Esophagus (tissue), 2 donors: ENCODE measurements around the gene ONECUT3. TPM values are rescaled to one million over a fixed set of nuclear protein-coding genes. Genes with fewer than 3 reads are reported as not detected.

Experiments used
- H3K27ac ChIP-seq, 2 donors: one replicate each; pipeline ENCODE4 v1.5.1; 2013; ENCODE audit warnings: low read depth in 2 of 2, mild to moderate bottlenecking in 2 of 2, inconsistent platforms in 1 of 2, low read length in 1 of 2, moderate library complexity in 1 of 2
- H3K27me3 ChIP-seq, 2 donors: one replicate each; pipeline ENCODE4 v1.6.1; 2013; ENCODE audit warnings: low read length in 2 of 2, control low read depth in 1 of 2, mild to moderate bottlenecking in 1 of 2; ENCODE audit not compliant: insufficient read depth in 2 of 2, control insufficient read depth in 1 of 2
- H3K36me3 ChIP-seq, 2 donors: one replicate each; pipeline ENCODE4 v1.6.1; 2013; ENCODE audit warnings: low read length in 1 of 2; ENCODE audit not compliant: control insufficient read depth in 2 of 2, insufficient read depth in 2 of 2
- H3K4me1 ChIP-seq, 2 donors: one replicate each; pipeline ENCODE4 v1.6.1; 2013; ENCODE audit warnings: low read length in 1 of 2; ENCODE audit not compliant: control insufficient read depth in 2 of 2, insufficient read depth in 2 of 2
- H3K4me3 ChIP-seq, 2 donors: one replicate each; pipeline ENCODE4 v1.5.1; 2013; ENCODE audit warnings: low read length in 2 of 2, mild to moderate bottlenecking in 2 of 2, low read depth in 1 of 2, moderate library complexity in 1 of 2
- H3K9me3 ChIP-seq, 2 donors: one replicate each; pipeline ENCODE4 v1.6.1; 2013; ENCODE audit warnings: mild to moderate bottlenecking in 2 of 2, low read depth in 1 of 2, low read length in 1 of 2, moderate library complexity in 1 of 2; ENCODE audit not compliant: control insufficient read depth in 2 of 2, insufficient read depth in 1 of 2
- WGBS, 2 donors: extraction: QIAGEN DNeasy Blood & Tissue Kit; methylation state at CpG; one replicate each; pipeline ENCODE4 v1.1.7; 2013; 5-methylcytosine and 5-hydroxymethylcytosine counted together
- polyA plus RNA-seq, 2 donors: library from polyadenylated mRNA; stranded (reverse); fragments of 200-250 nt; gene quantifications; one replicate each; pipeline ENCODE4 v1.2.3, GENCODE V29; 2013
- donor health status: healthy with polysubstance abuse.
- donor health status: Bipolar disorder and iron deficiency.

Gene ONECUT3
- polyA plus RNA-seq, 2 donors = under 0.01 TPM; not detected in 1

DNA sequence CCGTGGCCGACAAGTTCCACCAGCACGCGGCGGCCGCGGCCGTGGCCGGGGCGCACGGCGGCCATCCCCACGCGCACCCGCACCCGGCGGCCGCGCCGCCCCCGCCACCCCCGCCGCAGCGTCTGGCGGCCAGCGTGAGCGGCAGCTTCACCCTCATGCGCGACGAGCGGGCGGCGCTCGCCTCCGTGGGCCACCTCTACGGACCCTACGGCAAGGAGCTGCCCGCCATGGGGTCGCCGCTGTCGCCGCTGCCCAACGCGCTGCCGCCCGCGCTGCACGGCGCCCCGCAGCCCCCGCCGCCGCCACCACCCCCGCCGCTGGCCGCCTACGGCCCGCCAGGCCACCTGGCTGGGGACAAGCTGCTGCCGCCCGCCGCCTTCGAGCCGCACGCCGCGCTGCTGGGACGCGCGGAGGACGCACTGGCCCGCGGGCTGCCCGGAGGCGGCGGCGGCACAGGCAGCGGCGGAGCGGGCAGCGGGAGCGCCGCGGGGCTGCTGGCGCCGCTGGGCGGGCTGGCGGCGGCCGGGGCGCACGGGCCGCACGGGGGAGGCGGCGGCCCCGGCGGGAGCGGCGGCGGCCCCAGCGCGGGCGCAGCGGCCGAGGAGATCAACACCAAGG, 821 bp downstream of the ONECUT3 start:
- Histone ChIP-seq H3K27me3 (peaks cover 17 to 75% of the 10 kb centered on the region in 2 donors), H3K36me3 (no peaks in the 10 kb centered on the region), H3K4me3 (no peak overlapping the region), H3K27ac (no peak overlapping the region), H3K4me1 (peaks cover 7 to 9% of the 10 kb centered on the region in 2 donors), H3K9me3 (no peaks in the 10 kb centered on the region)
- 2 to 4% methylated on average over 26 to 105 of the region's 105 CpGs for WGBS, 2 donors

DNA sequence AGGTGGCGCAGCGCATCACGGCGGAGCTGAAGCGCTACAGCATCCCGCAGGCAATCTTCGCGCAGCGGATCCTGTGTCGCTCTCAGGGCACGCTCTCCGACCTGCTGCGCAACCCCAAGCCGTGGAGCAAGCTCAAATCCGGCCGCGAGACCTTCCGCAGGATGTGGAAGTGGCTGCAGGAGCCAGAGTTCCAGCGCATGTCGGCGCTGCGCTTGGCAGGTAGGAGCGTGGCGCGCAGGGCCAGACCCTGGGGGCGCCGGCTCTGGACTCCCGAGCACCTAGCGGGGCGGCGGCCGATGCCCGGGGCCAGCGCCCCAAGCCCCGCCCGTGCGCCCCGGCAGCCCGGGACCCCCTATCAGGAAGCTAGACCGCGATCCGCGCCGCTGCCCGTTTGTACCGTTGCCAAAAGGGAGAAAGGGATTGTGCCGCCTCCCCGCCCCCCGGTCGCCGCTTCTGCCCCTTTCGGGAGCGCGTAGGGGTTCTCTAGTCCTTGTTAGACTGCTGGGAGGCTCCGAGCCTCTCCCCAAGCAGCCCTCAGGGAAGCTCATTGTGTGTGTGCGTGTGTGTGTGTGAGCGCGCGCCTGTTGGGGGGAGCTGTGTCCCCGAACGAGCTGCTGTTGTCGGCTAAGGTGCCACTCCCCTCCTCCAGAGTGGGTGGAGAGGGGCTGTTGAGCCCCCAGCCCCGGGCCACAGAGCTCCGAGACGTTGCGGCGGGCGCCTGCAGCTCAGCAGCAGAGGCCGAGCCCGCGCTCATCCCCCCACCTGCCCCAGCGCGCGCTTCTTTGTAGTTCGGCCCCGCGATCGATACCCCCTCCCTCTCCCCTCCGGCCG, 1.5 kb downstream of the ONECUT3 start:
- no peaks in the 10 kb centered on the region for H3K36me3 ChIP-seq
- no peaks in the 10 kb centered on the region for H3K9me3 ChIP-seq
- H3K4me1 ChIP-seq = peaks cover 7 to 9% of the 10 kb centered on the region in 2 donors
- peaks cover 18 to 69% of the 10 kb centered on the region in 2 donors for H3K27me3 ChIP-seq
- 2 to 4% methylated on average over 58 to 80 of the region's 80 CpGs for WGBS, 2 donors
- H3K27ac ChIP-seq = no peak overlapping the region
- H3K4me3 ChIP-seq = no peak overlapping the region

DNA sequence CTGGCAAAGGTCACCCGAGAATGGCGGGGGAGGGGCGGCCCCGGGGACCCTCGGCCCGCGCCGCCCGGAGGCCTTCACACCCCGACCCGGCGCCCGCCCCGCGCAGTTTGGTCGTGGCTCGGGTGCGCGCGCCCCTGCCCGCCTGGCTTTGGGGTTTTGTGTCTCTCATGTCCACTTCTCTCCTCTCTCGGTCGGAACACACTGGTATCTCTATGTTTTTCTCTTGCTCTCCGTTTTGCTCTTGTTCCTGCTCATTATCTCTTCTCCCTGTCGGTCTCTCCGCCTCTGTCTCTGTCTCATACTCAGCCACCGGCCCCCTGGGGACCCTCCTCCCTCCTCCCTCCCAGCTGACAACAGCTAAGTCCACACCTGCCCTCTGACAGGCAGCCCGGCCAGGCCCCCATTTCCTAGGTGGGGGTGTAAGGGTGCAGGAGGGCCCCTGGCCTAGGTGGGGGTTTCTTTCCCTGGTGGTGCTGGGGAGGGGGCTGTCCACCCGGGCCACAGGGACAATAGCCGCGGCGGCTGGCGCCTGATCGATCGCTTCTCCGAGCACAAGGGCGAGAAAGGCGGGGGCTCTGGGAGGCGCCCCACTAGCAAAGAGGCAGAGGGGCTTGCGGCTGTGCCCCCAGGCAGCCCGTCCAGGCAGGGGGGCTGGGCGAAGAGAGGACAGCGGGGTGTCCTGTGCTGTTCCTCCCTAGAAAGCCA, 2.3 kb downstream of the ONECUT3 start:
- no peaks in the 10 kb centered on the region for H3K36me3 ChIP-seq
- H3K9me3 ChIP-seq = no peaks in the 10 kb centered on the region
- H3K4me3 ChIP-seq = no peak overlapping the region
- 4% methylated on average over 34 to 43 of the region's 43 CpGs for WGBS, 2 donors
- H3K4me1 ChIP-seq = peaks cover 7 to 9% of the 10 kb centered on the region in 2 donors
- H3K27me3 ChIP-seq = peaks cover 23 to 61% of the 10 kb centered on the region in 2 donors
- H3K27ac ChIP-seq = no peak overlapping the region

DNA sequence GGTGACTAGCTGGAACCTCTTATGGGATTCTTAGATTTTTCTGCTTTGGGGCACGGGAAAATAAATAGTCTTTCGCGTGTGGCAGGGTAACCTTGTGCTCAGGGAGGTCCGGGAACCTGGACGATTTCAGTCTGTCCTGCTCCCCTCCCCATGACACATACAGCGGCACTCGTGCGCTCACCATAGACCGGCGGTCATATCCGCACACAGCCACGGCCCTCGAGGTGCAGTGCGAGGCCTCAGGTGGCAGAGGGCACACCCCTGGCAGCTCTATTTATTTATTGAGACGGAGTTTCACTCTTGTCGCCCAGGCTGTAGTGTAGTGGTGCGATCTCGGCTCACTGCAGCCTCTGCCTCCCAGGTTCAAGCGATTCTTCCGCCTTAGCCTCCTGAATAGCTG, 3.0 kb downstream of the ONECUT3 start:
- Histone ChIP-seq H3K36me3 (no peaks in the 10 kb centered on the region), H3K4me1 (peaks cover 7 to 9% of the 10 kb centered on the region in 2 donors), H3K4me3 (no peak overlapping the region), H3K27me3 (peaks cover 23 to 55% of the 10 kb centered on the region in 2 donors), H3K27ac (no peak overlapping the region), H3K9me3 (no peaks in the 10 kb centered on the region)
- WGBS, 2 donors = 4 to 5% methylated on average over 20 of the region's 20 CpGs

DNA sequence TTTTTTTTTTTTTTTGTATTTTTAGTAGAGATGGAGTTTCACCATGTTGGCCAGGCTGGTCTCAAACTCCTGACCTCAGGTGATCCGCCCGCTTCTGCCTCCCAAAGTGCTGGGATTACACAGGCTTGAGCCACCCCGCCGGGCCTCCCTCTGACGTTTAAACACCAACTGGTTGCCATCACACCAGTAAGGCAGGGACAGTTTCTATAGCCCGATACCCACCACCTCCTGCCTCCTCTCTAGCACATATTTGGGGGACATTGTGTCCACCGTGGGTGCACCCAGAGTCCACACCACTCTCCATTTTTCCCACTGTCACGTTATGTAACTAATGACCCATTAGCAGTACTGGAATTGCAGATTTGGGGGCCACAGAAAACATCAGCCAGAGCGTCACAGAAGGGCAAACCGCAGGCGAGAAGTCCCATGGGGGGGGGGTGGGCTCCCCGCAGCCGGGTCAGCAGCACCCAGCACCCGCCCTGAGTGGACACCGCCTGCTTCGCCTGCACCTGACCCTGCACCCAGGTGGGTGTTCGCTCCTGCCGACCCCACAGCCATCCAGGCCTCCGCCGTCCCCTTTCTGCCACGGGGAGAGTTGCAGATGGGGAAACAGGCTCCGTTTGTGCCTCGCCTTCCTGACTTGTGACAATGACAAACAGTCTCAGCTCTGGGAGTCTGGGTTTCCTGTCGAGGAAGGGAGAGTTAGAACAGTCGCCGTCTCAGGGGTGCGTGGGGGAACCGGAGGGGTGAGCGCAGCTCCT, 3.6 kb downstream of the ONECUT3 start:
- H3K27me3 ChIP-seq = peaks cover 24 to 52% of the 10 kb centered on the region in 2 donors
- no peak overlapping the region for H3K27ac ChIP-seq
- H3K9me3 ChIP-seq = no peaks in the 10 kb centered on the region
- H3K36me3 ChIP-seq = no peaks in the 10 kb centered on the region
- H3K4me1 ChIP-seq = peaks cover 7 to 9% of the 10 kb centered on the region in 2 donors
- WGBS, 2 donors = 6% methylated on average over 29 of the region's 29 CpGs
- H3K4me3 ChIP-seq = no peak overlapping the region

DNA sequence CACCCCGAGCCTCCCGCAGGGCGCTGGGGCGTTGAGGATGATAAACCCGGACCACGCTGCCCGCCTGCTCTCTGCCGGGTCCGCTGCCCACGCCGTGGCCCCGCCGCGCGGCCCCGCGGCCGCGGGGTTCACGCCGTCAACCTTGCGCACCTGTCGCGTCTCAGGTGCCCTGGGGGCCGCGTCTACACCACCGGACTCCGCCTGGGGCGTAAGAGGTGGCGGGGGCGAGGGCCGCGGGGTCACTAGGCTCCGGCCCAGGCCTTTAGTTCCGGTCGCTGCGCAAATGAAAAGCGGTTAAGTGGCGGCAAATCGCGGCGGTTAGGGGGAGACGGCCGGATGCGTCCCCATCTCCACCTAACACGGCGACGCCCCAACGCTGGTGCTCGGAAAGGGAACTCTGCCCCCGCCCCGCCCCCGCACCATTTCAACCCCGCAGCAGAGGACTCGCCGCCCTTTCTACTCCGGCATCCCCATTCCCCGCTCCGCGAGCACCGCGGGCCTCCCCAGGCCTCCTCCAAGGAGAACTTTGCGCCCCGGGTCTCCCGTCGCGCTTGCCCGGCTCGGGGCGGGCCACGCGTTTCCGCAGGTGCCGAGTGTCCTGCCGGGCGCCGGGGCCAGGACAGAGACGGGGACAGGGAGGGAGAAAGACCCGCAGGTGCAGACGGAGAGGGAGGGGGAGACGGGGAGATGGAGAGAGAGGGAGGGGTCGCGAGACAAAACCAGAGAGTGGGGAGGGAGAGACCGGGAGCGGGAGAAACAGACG, 4.3 kb downstream of the ONECUT3 start:
- no peaks in the 10 kb centered on the region for H3K36me3 ChIP-seq
- peaks cover 7 to 9% of the 10 kb centered on the region in 2 donors for H3K4me1 ChIP-seq
- no peaks in the 10 kb centered on the region for H3K9me3 ChIP-seq
- H3K27me3 ChIP-seq = peaks cover 29 to 54% of the 10 kb centered on the region in 2 donors
- H3K27ac ChIP-seq = no peak overlapping the region
- 2 to 3% methylated on average over 79 to 86 of the region's 86 CpGs for WGBS, 2 donors
- H3K4me3 ChIP-seq = no peak overlapping the region

DNA sequence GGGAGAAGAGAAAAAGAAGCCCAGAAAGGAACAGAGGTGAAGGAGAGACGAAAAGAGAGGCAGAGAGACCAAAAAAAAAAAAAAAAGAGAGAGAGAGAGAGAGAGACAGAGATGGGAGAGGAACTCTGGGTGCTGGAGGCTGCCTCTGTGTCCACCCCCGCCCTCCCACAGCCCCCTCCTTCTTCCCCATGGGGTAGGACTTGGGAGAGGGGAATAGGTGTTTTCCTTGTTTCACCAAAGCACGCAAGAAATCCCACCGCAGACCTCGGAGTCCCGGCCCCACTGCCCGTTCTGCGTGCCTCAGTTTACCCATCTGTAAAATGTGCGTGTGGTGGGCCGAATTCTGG, 4.9 kb downstream of the ONECUT3 start:
- WGBS, 2 donors = 3 to 8% methylated on average over 10 of the region's 10 CpGs

DNA sequence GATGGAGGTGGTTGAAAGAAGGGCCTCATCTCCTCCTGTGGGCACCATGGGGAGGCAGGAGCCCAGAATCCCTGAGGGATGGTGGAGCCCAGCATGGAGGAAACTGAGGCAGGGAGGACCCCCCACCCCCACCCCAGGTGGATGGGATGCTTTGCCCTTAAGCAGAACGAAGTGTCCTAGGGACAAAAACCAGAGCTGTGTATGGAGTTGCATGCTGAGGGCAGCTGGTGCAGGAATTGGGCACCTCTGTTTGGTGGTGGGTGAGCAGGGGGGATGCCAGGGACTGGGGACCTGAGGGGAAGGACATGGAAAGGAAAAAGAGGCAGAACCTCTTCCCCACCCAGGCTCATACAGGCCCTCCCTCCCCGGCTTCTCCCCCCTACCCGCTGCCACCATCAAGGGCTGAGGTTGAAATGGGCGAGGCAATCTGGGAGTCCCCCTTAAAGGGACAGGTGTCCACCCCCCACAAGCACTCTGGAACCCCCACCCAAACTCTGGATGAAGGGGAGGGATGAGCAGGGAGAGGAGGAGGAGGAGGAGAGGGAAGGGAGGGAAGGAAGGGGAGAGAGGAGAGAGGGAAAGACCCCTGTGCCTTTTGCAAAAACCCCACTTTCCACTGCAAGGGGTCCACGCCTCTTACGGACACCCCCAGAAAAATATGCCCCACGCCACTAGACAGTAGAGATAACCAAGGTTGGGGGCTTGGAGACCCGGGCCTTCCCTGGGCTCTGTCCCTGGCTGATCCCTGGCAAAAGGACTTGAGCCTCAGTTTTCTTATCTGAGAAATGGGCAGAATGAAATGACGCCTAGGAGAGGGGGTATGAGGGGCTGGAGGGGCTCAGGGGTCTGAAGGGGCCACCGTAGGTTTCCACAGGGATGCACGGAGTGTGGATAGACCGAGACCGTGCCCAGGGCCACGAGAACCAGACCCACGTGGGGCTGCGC, 5.9 kb downstream of the ONECUT3 start:
- no peak overlapping the region for H3K27ac ChIP-seq
- H3K4me3 ChIP-seq = no peak overlapping the region
- WGBS, 2 donors = 16 to 19% methylated on average over 16 of the region's 16 CpGs

More for the DNA sequence above, 4.9 kb downstream of the ONECUT3 start:
- Histone ChIP-seq H3K4me1 (peaks cover 7 to 9% of the 10 kb centered on the region in 2 donors), H3K36me3 (no peaks in the 10 kb centered on the region), H3K4me3 (no peak overlapping the region), H3K27me3 (peaks cover 29 to 49% of the 10 kb centered on the region in 2 donors), H3K27ac (no peak overlapping the region), H3K9me3 (no peaks in the 10 kb centered on the region)

More for the DNA sequence above, 5.9 kb downstream of the ONECUT3 start:
- Histone ChIP-seq H3K9me3 (no peaks in the 10 kb centered on the region), H3K36me3 (no peaks in the 10 kb centered on the region), H3K27me3 (peaks cover 24 to 53% of the 10 kb centered on the region in 2 donors), H3K4me1 (peaks cover 1 to 9% of the 10 kb centered on the region in 2 donors)
